SK-N-SH treated with all-trans-retinoic acid at 6 μM for 48 hours (cell line): Measurements from ENCODE around the gene TBCCD1.

Experiments used
- CREB5 ChIP-seq: fragments of 250-450 bp; sonication (Bioruptor Pico); IDR thresholded peaks from 2 replicates; pipeline ENCODE4 v1.5.1; 2020; ENCODE audit warnings: low read depth, mild to moderate bottlenecking, moderate library complexity
- CSDC2 ChIP-seq: fragments of 250-450 bp; sonication (Bioruptor Pico); IDR thresholded peaks from 2 replicates; pipeline ENCODE4 v1.5.0; 2020; ENCODE audit warnings: mild to moderate bottlenecking, moderate library complexity
- CSRNP3 ChIP-seq: fragments of 250-450 bp; sonication (Bioruptor Pico); IDR thresholded peaks from 2 replicates; pipeline ENCODE4 v1.5.1; 2021; ENCODE audit warnings: mild to moderate bottlenecking, moderate library complexity
- ESRRG ChIP-seq: fragments of 250-450 bp; sonication (Bioruptor Pico); IDR thresholded peaks from 2 replicates; pipeline ENCODE4 v1.6.1; 2021; ENCODE audit warnings: mild to moderate bottlenecking
- GLIS3 ChIP-seq: fragments of 250-450 bp; sonication (Bioruptor Pico); IDR thresholded peaks from 2 replicates; pipeline ENCODE4 v1.5.0; 2020; ENCODE audit warnings: mild to moderate bottlenecking, moderate library complexity
- PATZ1 ChIP-seq: fragments of 250-450 bp; sonication (Bioruptor Pico); IDR thresholded peaks from 2 replicates; pipeline ENCODE4 v1.8.0; 2020; ENCODE audit warnings: mild to moderate bottlenecking, moderate library complexity, borderline replicate concordance
- PPARA ChIP-seq: fragments of 250-450 bp; sonication (Bioruptor Pico); IDR thresholded peaks from 2 replicates; pipeline ENCODE4 v1.5.0; 2020; ENCODE audit warnings: mild to moderate bottlenecking, borderline replicate concordance
- RARB ChIP-seq: fragments of 250-450 bp; sonication (Bioruptor Pico); IDR thresholded peaks from 2 replicates; pipeline ENCODE4 v1.8.0; 2021; ENCODE audit warnings: mild to moderate bottlenecking, moderate library complexity
- SNAI2 ChIP-seq: fragments of 250-450 bp; sonication (Bioruptor Pico); IDR thresholded peaks from 2 replicates; pipeline ENCODE4 v1.5.0; 2020; ENCODE audit warnings: mild to moderate bottlenecking, moderate library complexity
- TCF4 ChIP-seq: fragments of 250-450 bp; sonication (Bioruptor Pico); IDR thresholded peaks from 2 replicates; pipeline ENCODE4 v1.8.0; 2021; ENCODE audit warnings: mild to moderate bottlenecking, moderate library complexity, borderline replicate concordance
- TOX ChIP-seq: fragments of 250-450 bp; sonication (Bioruptor Pico); IDR thresholded peaks from 2 replicates; pipeline ENCODE4 v1.8.0; 2021; ENCODE audit warnings: mild to moderate bottlenecking, moderate library complexity, borderline replicate concordance
- ZFP30 ChIP-seq: fragments of 450-650 bp; formaldehyde crosslinking; IDR thresholded peaks from 2 replicates; pipeline ENCODE4 v1.5.0; 2022; ENCODE audit warnings: mild to moderate bottlenecking, moderate library complexity
- ZNF70 ChIP-seq: fragments of 450-650 bp; formaldehyde crosslinking; IDR thresholded peaks from 2 replicates; pipeline ENCODE4 v1.5.0; 2020; ENCODE audit warnings: mild to moderate bottlenecking, moderate library complexity

GRCh38 chr3:186599142-186599784 is 32.1 kb upstream of the TBCCD1 start:
- TF ChIP-seq PATZ1 (no peak), ESRRG (no peak), ZNF70 (CRISPR knock-in tag) (no peak), TOX (CRISPR knock-in tag) (no peak), ZFP30 (CRISPR knock-in tag) (no peak), PPARA (CRISPR knock-in tag) (no peak), CSDC2 (no peak), CSRNP3 (CRISPR knock-in tag) (no peak), GLIS3 (CRISPR knock-in tag) (no peak), CREB5 (CRISPR knock-in tag) (no peak), TCF4 (no peak), SNAI2 (CRISPR knock-in tag) (no peak), RARB (CRISPR knock-in tag) (no peak)
